GM23248 (cell line): ENCODE measurements around the gene DDX47. TPM values are rescaled to one million over a fixed set of nuclear protein-coding genes. Genes with fewer than 3 reads are reported as not detected.

Source experiments
- DNase-seq: peaks from one replicate; pipeline ENCODE4 v3.0.0-alpha.2; 2015
- H2AFZ ChIP-seq: fragments of 200-600 bp; sonication (generic); 2 replicates; pipeline ENCODE4 v1.6.1; 2016; ENCODE audit warnings: antibody characterized with exemption
- H3F3A ChIP-seq: fragments of 200-600 bp; sonication (generic); 2 replicates; pipeline ENCODE4 v1.6.1; 2016; ENCODE audit warnings: mild to moderate bottlenecking, antibody characterized with exemption, mixed run types; ENCODE audit not compliant: insufficient read depth
- H3K27ac ChIP-seq: fragments of 200-600 bp; sonication (generic); 2 replicates; pipeline ENCODE4 v1.5.1; 2016; ENCODE audit warnings: mild to moderate bottlenecking
- H3K27me3 ChIP-seq: fragments of 200-600 bp; sonication (generic); replicated peaks from 2 replicates; pipeline ENCODE4 v1.6.1; 2016; ENCODE audit warnings: mild to moderate bottlenecking; ENCODE audit not compliant: insufficient read depth
- H3K36me3 ChIP-seq: fragments of 200-600 bp; sonication (generic); 2 replicates; pipeline ENCODE4 v1.6.1; 2016; ENCODE audit warnings: low read depth, mild to moderate bottlenecking
- H3K4me1 ChIP-seq: fragments of 200-600 bp; sonication (generic); 2 replicates; pipeline ENCODE4 v1.6.1; 2016; ENCODE audit warnings: mild to moderate bottlenecking; ENCODE audit not compliant: insufficient read depth
- H3K4me2 ChIP-seq: fragments of 200-600 bp; sonication (generic); one replicate; pipeline ENCODE4 v1.6.1; 2016; ENCODE audit warnings: mild to moderate bottlenecking; ENCODE audit not compliant: unreplicated experiment
- H3K4me3 ChIP-seq: fragments of 200-600 bp; sonication (generic); 2 replicates; pipeline ENCODE4 v1.5.1; 2016; ENCODE audit warnings: mild to moderate bottlenecking
- H3K79me2 ChIP-seq: fragments of 200-600 bp; sonication (generic); 2 replicates; pipeline ENCODE4 v1.6.1; 2016; ENCODE audit warnings: mild to moderate bottlenecking; ENCODE audit not compliant: insufficient read depth
- H3K9ac ChIP-seq: fragments of 200-600 bp; sonication (generic); 2 replicates; pipeline ENCODE4 v1.6.1; 2016; ENCODE audit warnings: mild to moderate bottlenecking
- H3K9me2 ChIP-seq: fragments of 200-600 bp; sonication (generic); 2 replicates; pipeline ENCODE4 v1.6.1; 2016; ENCODE audit warnings: mixed run types, mild to moderate bottlenecking, moderate library complexity; ENCODE audit not compliant: insufficient read depth
- H3K9me3 ChIP-seq: fragments of 200-600 bp; sonication (generic); one replicate; pipeline ENCODE4 v1.6.1; 2017; ENCODE audit warnings: low read depth
- H4K20me1 ChIP-seq: fragments of 200-600 bp; sonication (generic); 2 replicates; pipeline ENCODE4 v1.6.0; 2016; ENCODE audit not compliant: insufficient read depth
- EZH2 ChIP-seq: fragments of 200-600 bp; sonication (generic); IDR thresholded peaks from 2 replicates; pipeline ENCODE4 v1.6.1; 2018; ENCODE audit warnings: antibody characterized with exemption, mild to moderate bottlenecking; ENCODE audit not compliant: insufficient read depth, poor library complexity, severe bottlenecking
- EZH2phosphoT487 ChIP-seq: fragments of 200-600 bp; sonication (generic); IDR thresholded peaks from 2 replicates; pipeline ENCODE4 v1.6.1; 2018; ENCODE audit warnings: antibody characterized with exemption, moderate library complexity, mild to moderate bottlenecking, low read depth; ENCODE audit not compliant: insufficient read depth
- WGBS, 2 experiments: methylation state at CpG; one replicate each; pipeline ENCODE4 v1.1.6; 2015 to 2017; ENCODE audit warnings: low lambda C conversion rate in 2 of 2, low coverage in 1 of 2; ENCODE audit errors: missing lambda C conversion rate in 2 of 2; 5-methylcytosine and 5-hydroxymethylcytosine counted together
- in situ Hi-C: fragments of 300-500 bp; cut with MboI; formaldehyde crosslinking; loops from 2 replicates; pipeline ENCODE4 v1.15.0; 2020
- polyA plus RNA-seq: library from polyadenylated mRNA; unstranded; fragments of >200 nt; fragmentation: Nextera tagmentation; extraction: Ambion mirVana; gene quantifications from 2 replicates; pipeline ENCODE4 v1.2.1, GENCODE V29; 2016
- total RNA-seq: library from RNA; depleted of rRNA; stranded (reverse); fragments of >200 nt; shearing (Covaris generic); gene quantifications from 2 replicates; pipeline ENCODE4 v1.2.3, GENCODE V29; 2014

Gene DDX47
- total and polyA plus RNA-seq, 2 experiments from 2014 or later, result 119 to 132 TPM

DNA sequence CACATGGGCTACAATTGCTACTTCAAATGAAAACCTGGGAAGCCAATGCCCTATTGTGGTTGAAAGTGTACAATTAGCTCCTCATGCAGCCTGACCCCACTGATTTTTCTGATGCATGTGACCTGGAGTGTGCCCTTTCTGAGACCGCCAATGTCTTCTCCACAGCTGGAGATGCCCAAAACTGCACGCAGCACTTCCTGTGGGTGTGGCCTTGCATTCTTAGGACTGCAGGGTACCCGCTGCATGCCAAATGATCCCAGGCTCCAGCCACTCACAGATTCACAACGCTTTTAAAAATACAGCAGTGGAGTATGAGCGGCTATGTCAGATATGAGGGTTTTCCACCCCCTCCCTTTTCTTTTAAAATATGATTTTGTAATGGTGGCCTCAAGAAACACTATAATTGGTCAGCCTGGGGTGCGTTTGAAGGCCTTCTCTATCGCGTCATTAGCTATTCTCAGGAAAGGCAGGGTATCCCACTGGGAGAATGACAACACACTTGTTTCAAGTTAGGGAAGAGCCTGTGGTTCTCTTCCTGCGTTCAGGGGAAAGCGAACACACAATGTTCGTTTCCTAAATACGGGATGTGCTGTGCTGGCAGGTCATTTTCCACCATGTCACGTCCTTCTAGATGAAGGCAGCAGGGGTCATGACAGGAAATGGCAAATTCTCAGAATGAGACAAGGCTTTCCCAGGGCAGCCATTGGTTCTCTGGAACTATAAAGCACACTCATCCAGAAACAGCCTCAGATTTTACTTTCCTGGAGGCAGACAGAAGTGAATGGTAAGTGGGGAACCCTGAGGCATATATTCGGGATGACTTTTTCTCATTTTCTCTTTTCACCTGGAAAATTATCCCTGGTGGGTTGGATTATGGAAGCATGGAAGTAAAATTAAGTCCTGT, 28.0 kb upstream of the DDX47 start, which contains the start of gene APOLD1:
Gene APOLD1, plus strand, starts transcription at position 749 of the 904 bp plus-strand sequence. Its CDS starts 33 bp downstream, at position 782.
- Histone ChIP-seq H4K20me1 (no peaks in the 10 kb centered on the region), H3K27me3 (no peaks in the 10 kb centered on the region), H3K36me3 (no peaks in the 10 kb centered on the region), H3K9me2 (no peaks in the 10 kb centered on the region), H3K27ac (peak within 1 kb of the TSS; percentile 77), H3K9me3 (no peaks in the 10 kb centered on the region), H3K4me1 (peaks cover 22% of the 10 kb centered on the region), H3K9ac (peak within 1 kb of the TSS; percentile 83), H2AFZ (peak within 1 kb of the TSS; percentile 88), H3F3A (peaks cover 16% of the 10 kb centered on the region; the same call in 1 of the 2 replicates), H3K4me2 (peak within 1 kb of the TSS; percentile 85), H3K79me2 (peaks cover 8% of the 10 kb centered on the region; the same call in 1 of the 2 replicates), H3K4me3 (peak within 1 kb of the TSS; percentile 74)
- in situ Hi-C loops, result no loop called here
- WGBS, 2 experiments, result 86 to 91% methylated on average over 14 of the region's 14 CpGs
- no peak for TF ChIP-seq EZH2
- TF ChIP-seq EZH2phosphoT487, result no peak
- no peak for DNase-seq

GRCh38 chr12:12786351-12786705, 26.8 kb upstream of the DDX47 start:
- DNase-seq, result no peak
- Histone ChIP-seq H3K9me2 (no peaks in the 10 kb centered on the region), H2AFZ (peak overlapping the region; percentile 88), H3K4me3 (peak overlapping the region; percentile 74), H3K9me3 (no peaks in the 10 kb centered on the region), H3K4me2 (peak overlapping the region; percentile 85), H3K36me3 (no peaks in the 10 kb centered on the region), H3K9ac (peak overlapping the region; percentile 83), H3K27me3 (no peaks in the 10 kb centered on the region), H4K20me1 (no peaks in the 10 kb centered on the region), H3K4me1 (peaks cover 22% of the 10 kb centered on the region), H3K27ac (peak overlapping the region; percentile 77), H3F3A (peaks cover 16% of the 10 kb centered on the region; the same call in 1 of the 2 replicates), H3K79me2 (peaks cover 8% of the 10 kb centered on the region; the same call in 1 of the 2 replicates)
- in situ Hi-C loops, result no loop called here
- WGBS, 2 experiments, result 12 to 22% methylated on average over 4 of the region's 4 CpGs
- TF ChIP-seq EZH2, result no peak
- no peak for TF ChIP-seq EZH2phosphoT487

DNA sequence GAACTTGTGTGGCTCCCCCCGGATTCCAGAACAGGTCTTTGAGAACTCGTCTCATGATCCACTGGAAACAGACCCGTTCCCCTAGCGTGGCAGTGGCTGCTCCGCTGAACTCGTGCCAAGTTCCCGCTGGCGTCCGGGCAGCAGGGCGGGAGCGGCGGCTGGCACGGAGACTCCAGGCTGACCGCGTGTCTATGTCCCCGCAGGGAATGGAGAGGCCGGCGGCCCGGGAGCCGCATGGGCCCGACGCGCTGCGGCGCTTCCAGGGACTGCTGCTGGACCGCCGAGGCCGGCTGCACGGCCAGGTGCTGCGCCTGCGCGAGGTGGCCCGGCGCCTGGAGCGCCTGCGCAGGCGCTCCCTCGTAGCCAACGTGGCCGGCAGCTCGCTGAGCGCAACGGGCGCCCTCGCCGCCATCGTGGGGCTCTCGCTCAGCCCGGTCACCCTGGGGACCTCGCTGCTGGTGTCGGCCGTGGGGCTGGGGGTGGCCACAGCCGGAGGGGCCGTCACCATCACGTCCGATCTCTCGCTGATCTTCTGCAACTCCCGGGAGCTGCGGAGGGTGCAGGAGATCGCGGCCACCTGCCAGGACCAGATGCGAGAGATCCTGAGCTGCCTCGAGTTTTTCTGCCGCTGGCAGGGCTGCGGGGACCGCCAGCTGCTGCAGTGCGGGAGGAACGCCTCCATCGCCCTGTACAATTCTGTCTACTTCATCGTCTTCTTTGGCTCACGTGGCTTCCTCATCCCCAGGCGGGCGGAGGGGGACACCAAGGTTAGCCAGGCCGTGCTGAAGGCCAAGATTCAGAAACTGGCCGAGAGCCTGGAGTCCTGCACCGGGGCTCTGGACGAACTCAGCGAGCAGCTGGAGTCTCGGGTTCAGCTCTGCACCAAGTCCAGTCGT, 26.2 kb upstream of the DDX47 start:
- Histone ChIP-seq H3F3A (peaks cover 16% of the 10 kb centered on the region; the same call in 1 of the 2 replicates), H3K9ac (peak overlapping the region; percentile 83), H3K4me1 (peaks cover 29% of the 10 kb centered on the region), H3K79me2 (peaks cover 8% of the 10 kb centered on the region; the same call in 1 of the 2 replicates), H2AFZ (peak overlapping the region; percentile 88), H3K27me3 (no peaks in the 10 kb centered on the region), H3K9me3 (no peaks in the 10 kb centered on the region), H3K4me2 (peak overlapping the region; percentile 85), H3K36me3 (no peaks in the 10 kb centered on the region), H3K4me3 (peak overlapping the region; percentile 74), H3K27ac (peak overlapping the region; percentile 77), H4K20me1 (no peaks in the 10 kb centered on the region), H3K9me2 (no peaks in the 10 kb centered on the region)
- peak; percentile 94 for DNase-seq
- 1 to 2% methylated on average over 57 to 71 of the region's 80 CpGs for WGBS, 2 experiments
- TF ChIP-seq EZH2 (no peak), EZH2phosphoT487 (no peak)
- in situ Hi-C loops, result no loop called here

DNA sequence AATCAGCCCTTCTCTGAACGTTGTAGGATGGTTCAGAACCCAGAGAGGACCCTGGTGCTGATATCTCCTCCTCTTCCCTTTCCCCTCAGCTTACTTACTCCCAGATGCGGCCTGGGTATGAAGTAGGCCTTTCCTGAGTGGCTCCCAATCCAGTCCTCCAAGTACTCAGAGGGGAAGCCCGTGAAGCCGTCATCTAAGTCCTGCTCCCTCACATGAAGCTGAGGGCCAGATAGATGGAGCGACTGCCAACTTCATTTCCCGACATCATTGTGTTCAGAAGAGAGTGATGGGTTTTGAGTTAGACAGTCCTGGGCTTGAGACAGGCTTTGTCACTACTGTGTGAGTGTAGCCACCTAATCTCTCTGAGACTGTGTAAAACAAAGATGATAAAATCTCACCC, 25.0 kb upstream of the DDX47 start:
- no peaks in the 10 kb centered on the region for H3K9me2 ChIP-seq
- peaks cover 8% of the 10 kb centered on the region; the same call in 1 of the 2 replicates for H3K79me2 ChIP-seq
- peak overlapping the region; percentile 41; the same call in 1 of the 2 replicates for H2AFZ ChIP-seq
- no peak overlapping the region; the same call in 1 of the 2 replicates for H3K9ac ChIP-seq
- no peak for TF ChIP-seq EZH2phosphoT487
- TF ChIP-seq EZH2, result no peak
- peak; percentile 23 for DNase-seq
- 69 to 72% methylated on average over 6 of the region's 6 CpGs for WGBS, 2 experiments
- no peak overlapping the region for H3K27ac ChIP-seq
- H3F3A ChIP-seq, result peaks cover 16% of the 10 kb centered on the region; the same call in 1 of the 2 replicates
- H3K4me2 ChIP-seq, result no peak overlapping the region
- H4K20me1 ChIP-seq, result no peaks in the 10 kb centered on the region
- H3K36me3 ChIP-seq, result no peaks in the 10 kb centered on the region
- no peaks in the 10 kb centered on the region for H3K9me3 ChIP-seq
- no peak overlapping the region for H3K4me3 ChIP-seq
- in situ Hi-C loops, result no loop called here
- H3K27me3 ChIP-seq, result no peaks in the 10 kb centered on the region
- H3K4me1 ChIP-seq, result peaks cover 31% of the 10 kb centered on the region
